CD8-positive, alpha-beta memory T cell (primary cell): ENCODE data around the gene CCDC78. TPM values are rescaled to one million over a fixed set of nuclear protein-coding genes. Genes with fewer than 3 reads are reported as not detected.
"Not testable (repeated sequence)": the region's sequence is repeated elsewhere in the genome, so short reads cannot be mapped to it uniquely, and the experiment has no call there.

Experiments
- CTCF ChIA-PET: fragments of 350-600 bp; sonication (Branson Sonifier 250); formaldehyde crosslinking; loops from one replicate; lab custom pipeline; 2021; ENCODE audit warnings: antibody characterized with exemption; lab: Charles Lee
- POLR2A ChIA-PET: fragments of 350-600 bp; sonication (Branson Sonifier 250); formaldehyde crosslinking; loops from one replicate; lab custom pipeline; 2021; ENCODE audit warnings: antibody characterized with exemption; lab: Charles Lee
- DNase-seq, 5 donors: peaks; one replicate each; pipeline versions ENCODE4 v3.0.0 to v3.0.0-alpha.2; 2020 to 2022; ENCODE audit warnings: mixed read lengths in 1 of 5
- H3K27ac ChIP-seq: one replicate; pipeline ENCODE4 v1.7.0; 2013; ENCODE audit warnings: low read depth, mild to moderate bottlenecking, low read length, moderate library complexity
- H3K27me3 ChIP-seq: 2 replicates; pipeline ENCODE4 v1.7.0; 2013; ENCODE audit warnings: low read length, mild to moderate bottlenecking; ENCODE audit not compliant: insufficient read depth, poor library complexity, severe bottlenecking
- H3K36me3 ChIP-seq: 2 replicates; pipeline ENCODE4 v1.7.0; 2013; ENCODE audit warnings: mild to moderate bottlenecking, low read length, moderate library complexity; ENCODE audit not compliant: insufficient read depth
- H3K4me1 ChIP-seq: 2 replicates; pipeline ENCODE4 v1.7.0; 2013; ENCODE audit warnings: mild to moderate bottlenecking, low read length, moderate library complexity; ENCODE audit not compliant: insufficient read depth
- H3K4me3 ChIP-seq: 2 replicates; pipeline ENCODE4 v1.7.0; 2013; ENCODE audit warnings: mild to moderate bottlenecking, low read length
- H3K9me3 ChIP-seq: 2 replicates; pipeline ENCODE4 v1.7.0; 2013; ENCODE audit warnings: mild to moderate bottlenecking, low read length
- H3K27ac Mint-ChIP-seq, 8 donors: one replicate each; pipeline ENCODE4 v1.8.0; 2020 to 2021; ENCODE audit warnings: mixed read lengths in 8 of 8, mild to moderate bottlenecking in 6 of 8, inconsistent platforms in 3 of 8, moderate library complexity in 3 of 8
- H3K27me3 Mint-ChIP-seq, 2 donors: one replicate each; pipeline ENCODE4 v1.8.0; 2020 to 2021; ENCODE audit warnings: mixed read lengths in 2 of 2, mild to moderate bottlenecking in 1 of 2, moderate library complexity in 1 of 2
- H3K36me3 Mint-ChIP-seq, 3 donors: one replicate each; pipeline ENCODE4 v1.8.0; 2020 to 2021; ENCODE audit warnings: mixed read lengths in 3 of 3, inconsistent platforms in 1 of 3, mild to moderate bottlenecking in 1 of 3
- H3K4me1 Mint-ChIP-seq, 3 donors: one replicate each; pipeline ENCODE4 v1.8.0; 2020 to 2021; ENCODE audit warnings: mixed read lengths in 3 of 3, inconsistent platforms in 1 of 3, mild to moderate bottlenecking in 1 of 3
- H3K4me3 Mint-ChIP-seq, 7 donors: one replicate each; pipeline ENCODE4 v1.8.0; 2020 to 2021; ENCODE audit warnings: mixed read lengths in 7 of 7, mild to moderate bottlenecking in 6 of 7, moderate library complexity in 4 of 7, inconsistent platforms in 2 of 7
- H3K9me3 Mint-ChIP-seq, 5 donors: one replicate each; pipeline ENCODE4 v1.8.0; 2020 to 2022; ENCODE audit warnings: mixed read lengths in 5 of 5, mild to moderate bottlenecking in 3 of 5, moderate library complexity in 2 of 5, inconsistent platforms in 1 of 5
- polyA plus RNA-seq: library from polyadenylated mRNA; unstranded; fragments of 300-500 nt; fragmentation: Illumina TruSeq; gene quantifications from one replicate; pipeline ENCODE4 v1.2.3, GENCODE V29; 2021
- total RNA-seq, 2 experiments: library from RNA; stranded (reverse); gene quantifications; one replicate each; pipeline ENCODE4 v1.2.3, GENCODE V29; 2021

CCDC78 gene
- total and polyA plus RNA-seq, 3 experiments from 2014 or later = 0.53 to 9.9 (median 9.8) TPM

GRCh38 chr16:756428-756827 is 30.2 kb upstream of the CCDC78 start:
- POLR2A ChIA-PET = no interaction called here
- peaks cover 0 to 2% (median 0%) of the 10 kb centered on the region in 3 donors for H3K36me3 Mint-ChIP-seq
- H3K4me3 Mint-ChIP-seq = no peak overlapping the region
- H3K4me3 ChIP-seq = no peak overlapping the region
- no peak overlapping the region for H3K27ac ChIP-seq
- no peaks in the 10 kb centered on the region for H3K27me3 ChIP-seq
- CTCF ChIA-PET = interaction anchor here (1.0 kb wide), 1 partner anchor 15 kb away, joined by 3 read pairs; the partner anchor contains the start of gene CIAO3
- H3K9me3 ChIP-seq = no peaks in the 10 kb centered on the region
- no peak for DNase-seq
- H3K4me1 Mint-ChIP-seq = peaks cover 0 to 3% (median 2%) of the 10 kb centered on the region in 3 donors
- H3K4me1 ChIP-seq = no peaks in the 10 kb centered on the region
- no peak overlapping the region for H3K27ac Mint-ChIP-seq
- H3K27me3 Mint-ChIP-seq = peaks cover 6 to 7% of the 10 kb centered on the region in 2 donors
- no peaks in the 10 kb centered on the region for H3K36me3 ChIP-seq
- peaks cover 0 to 3% (median 0%) of the 10 kb centered on the region in 5 donors for H3K9me3 Mint-ChIP-seq

DNA sequence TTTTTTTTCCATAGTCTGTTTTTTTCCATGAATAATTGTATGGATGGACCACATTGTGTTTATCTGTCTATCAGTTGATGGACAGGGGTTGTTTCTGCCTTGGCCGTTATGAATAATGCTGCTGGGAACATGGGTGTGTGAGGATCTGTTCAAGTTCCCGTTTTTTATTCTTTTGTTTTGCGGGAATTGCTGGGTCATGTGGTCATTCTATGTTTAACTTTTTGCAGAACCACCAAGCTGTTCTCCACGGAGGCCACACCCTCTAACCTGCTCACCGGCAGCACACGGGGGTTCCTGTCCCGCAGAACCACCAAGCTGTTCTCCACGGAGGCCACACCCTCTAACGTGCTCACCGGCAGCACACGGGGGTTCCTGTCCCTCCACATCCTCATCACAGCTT is 28.4 kb upstream of the CCDC78 start:
- no peak for DNase-seq
- POLR2A ChIA-PET = no interaction called here
- Mint-ChIP-seq H3K4me3 (no peak overlapping the region), H3K4me1 (peaks cover 0 to 3% (median 2%) of the 10 kb centered on the region in 3 donors), H3K27ac (no peak overlapping the region), H3K27me3 (peaks cover 6 to 7% of the 10 kb centered on the region in 2 donors), H3K9me3 (peaks cover 0 to 3% (median 0%) of the 10 kb centered on the region in 5 donors), H3K36me3 (peaks cover 0 to 2% (median 0%) of the 10 kb centered on the region in 3 donors)
- Histone ChIP-seq H3K4me3 (no peak overlapping the region), H3K36me3 (no peaks in the 10 kb centered on the region), H3K27ac (no peak overlapping the region), H3K27me3 (no peaks in the 10 kb centered on the region), H3K4me1 (no peaks in the 10 kb centered on the region), H3K9me3 (no peaks in the 10 kb centered on the region)
- CTCF ChIA-PET = no interaction called here

DNA sequence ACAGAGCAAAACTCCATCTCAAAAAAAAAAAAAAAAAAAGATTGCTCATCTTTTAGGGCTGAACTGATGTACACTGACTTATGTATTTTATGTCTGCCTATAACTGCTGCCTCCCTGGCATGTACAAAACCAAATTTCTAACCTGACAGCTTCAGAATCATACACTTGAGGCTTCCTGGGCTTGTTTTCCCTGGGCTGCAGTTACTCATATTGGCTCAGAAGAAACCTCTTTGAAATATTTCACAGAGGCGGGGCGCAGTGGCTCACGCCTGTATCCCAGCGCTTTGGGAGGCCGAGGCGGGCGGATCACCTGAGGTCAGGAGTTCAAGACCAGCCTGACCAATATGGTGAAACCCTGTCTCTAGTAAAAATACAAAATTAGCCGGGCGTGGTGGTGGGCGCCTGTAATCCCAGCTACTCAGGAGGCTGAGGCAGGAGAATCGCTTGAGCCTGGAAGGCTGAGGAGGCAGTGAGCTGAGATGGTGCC is 27.9 kb upstream of the CCDC78 start:
- CTCF ChIA-PET, H3K4me1 ChIP-seq, H3K4me3 ChIP-seq, DNase-seq, H3K4me1 Mint-ChIP-seq, H3K4me3 Mint-ChIP-seq, H3K9me3 ChIP-seq, H3K27me3 ChIP-seq, H3K36me3 ChIP-seq, H3K27me3 Mint-ChIP-seq, H3K27ac ChIP-seq, POLR2A ChIA-PET, H3K9me3 Mint-ChIP-seq, H3K27ac Mint-ChIP-seq, H3K36me3 Mint-ChIP-seq: not testable (repeated sequence)

GRCh38 chr16:752007-752312 is 25.7 kb upstream of the CCDC78 start:
- peaks cover 0 to 3% (median 2%) of the 10 kb centered on the region in 3 donors for H3K4me1 Mint-ChIP-seq
- CTCF ChIA-PET = interaction anchor here (1.3 to 1.8 kb wide), 2 partner anchors 25 to 34 kb away, joined by 3 to 5 read pairs; no protein-coding TSS in a partner anchor
- no peaks in the 10 kb centered on the region for H3K36me3 Mint-ChIP-seq
- peaks cover 0 to 4% of the 10 kb centered on the region in 2 donors for H3K27me3 Mint-ChIP-seq
- no peaks in the 10 kb centered on the region for H3K4me1 ChIP-seq
- DNase-seq = no peak
- H3K9me3 ChIP-seq = no peaks in the 10 kb centered on the region
- H3K4me3 ChIP-seq = no peak overlapping the region
- H3K36me3 ChIP-seq = no peaks in the 10 kb centered on the region
- no peaks in the 10 kb centered on the region for H3K27me3 ChIP-seq
- POLR2A ChIA-PET = interaction anchor here (0.6 kb wide), 1 partner anchor 1130 kb away, joined by 3 read pairs; no protein-coding TSS in a partner anchor
- H3K27ac ChIP-seq = no peak overlapping the region
- H3K4me3 Mint-ChIP-seq = no peak overlapping the region
- peaks cover 0 to 3% (median 0%) of the 10 kb centered on the region in 5 donors for H3K9me3 Mint-ChIP-seq
- no peak overlapping the region for H3K27ac Mint-ChIP-seq

- Histone ChIP-seq H3K27ac (no peak overlapping the region), H3K4me3 (no peak overlapping the region), H3K4me1 (no peaks in the 10 kb centered on the region), H3K27me3 (no peaks in the 10 kb centered on the region), H3K36me3 (no peaks in the 10 kb centered on the region), H3K9me3 (no peaks in the 10 kb centered on the region)
- peaks cover 0 to 3% of the 10 kb centered on the region in 2 donors for H3K27me3 Mint-ChIP-seq
- DNase-seq = no peak
- H3K36me3 Mint-ChIP-seq = no peaks in the 10 kb centered on the region
- H3K4me3 Mint-ChIP-seq = no peak overlapping the region
- peaks cover 0 to 3% (median 2%) of the 10 kb centered on the region in 3 donors for H3K4me1 Mint-ChIP-seq
- no peak overlapping the region for H3K27ac Mint-ChIP-seq
- ChIA-PET CTCF (interaction anchor here (1.3 to 1.8 kb wide), 2 partner anchors 26 to 34 kb away, joined by 3 to 5 read pairs; no protein-coding TSS in a partner anchor), POLR2A (no interaction called here)
- H3K9me3 Mint-ChIP-seq = peaks cover 0 to under 1% (median 0%) of the 10 kb centered on the region in 5 donors
Measured at GRCh38 chr16:751152-752006, 25.1 kb upstream of the CCDC78 start.

DNA sequence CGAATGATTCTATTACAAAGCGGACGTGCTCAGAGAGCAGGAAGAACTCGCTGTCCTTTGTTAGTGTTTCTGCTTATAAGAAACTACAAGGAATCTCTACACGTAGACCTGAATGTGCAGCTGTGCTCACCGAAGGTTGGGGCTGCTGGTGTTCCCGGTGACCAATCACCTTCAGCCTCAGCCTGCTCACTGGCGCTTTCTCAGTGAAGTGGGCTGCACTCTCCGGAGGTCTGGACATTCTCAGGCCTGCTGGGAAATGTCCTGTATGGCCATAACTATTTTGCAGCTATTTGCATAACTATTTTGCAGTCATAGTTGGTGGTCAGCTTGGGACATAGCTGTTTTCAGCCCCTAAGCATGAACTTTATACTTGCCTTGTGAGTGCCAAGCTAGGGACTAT is 24.2 kb upstream of the CCDC78 start:
- Mint-ChIP-seq H3K27ac (no peak overlapping the region), H3K4me3 (no peak overlapping the region), H3K27me3 (peaks cover 0 to 3% of the 10 kb centered on the region in 2 donors), H3K9me3 (no peaks in the 10 kb centered on the region), H3K4me1 (peaks cover 0 to 3% (median 2%) of the 10 kb centered on the region in 3 donors), H3K36me3 (no peaks in the 10 kb centered on the region)
- Histone ChIP-seq H3K9me3 (no peaks in the 10 kb centered on the region), H3K4me3 (no peak overlapping the region), H3K4me1 (no peaks in the 10 kb centered on the region), H3K27me3 (no peaks in the 10 kb centered on the region), H3K36me3 (no peaks in the 10 kb centered on the region), H3K27ac (no peak overlapping the region)
- no peak for DNase-seq
- ChIA-PET POLR2A (no interaction called here), CTCF (interaction anchor here (1.8 to 2.0 kb wide), 2 partner anchors 9 to 35 kb away, joined by 5 to 7 read pairs; partner anchors contain the start of gene CIAO3)

DNA sequence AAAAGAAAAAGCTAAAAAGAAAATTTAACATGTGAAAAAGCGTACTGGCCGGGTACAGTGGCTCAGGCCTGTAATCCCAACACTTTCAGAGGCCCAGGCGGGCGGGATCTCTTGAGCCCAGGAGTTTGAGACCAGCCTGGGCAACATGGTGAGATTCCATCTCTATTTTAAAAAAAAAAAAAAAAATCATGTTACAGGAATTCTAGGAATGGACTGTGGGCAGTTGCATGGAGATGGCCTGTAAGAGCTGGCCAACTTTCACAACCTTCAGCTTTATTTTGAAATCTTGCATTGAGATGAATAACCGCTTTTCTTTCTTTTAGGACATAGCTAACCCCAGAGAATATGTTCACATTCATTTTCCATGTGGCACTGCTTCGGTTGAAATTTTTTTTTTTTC is 22.8 kb upstream of the CCDC78 start:
- Mint-ChIP-seq H3K4me3 (no peak overlapping the region), H3K36me3 (no peaks in the 10 kb centered on the region), H3K27me3 (peaks cover 0 to 3% of the 10 kb centered on the region in 2 donors), H3K9me3 (no peaks in the 10 kb centered on the region), H3K27ac (no peak overlapping the region), H3K4me1 (no peaks in the 10 kb centered on the region)
- ChIA-PET CTCF (interaction anchor here (0.7 to 2.0 kb wide), 2 partner anchors 8 to 37 kb away, joined by 3 to 7 read pairs; partner anchors contain the start of gene CIAO3), POLR2A (no interaction called here)
- no peaks in the 10 kb centered on the region for H3K36me3 ChIP-seq
- H3K27me3 ChIP-seq = no peaks in the 10 kb centered on the region
- H3K4me1 ChIP-seq = no peaks in the 10 kb centered on the region
- no peak overlapping the region for H3K4me3 ChIP-seq
- DNase-seq = no peak
- no peaks in the 10 kb centered on the region for H3K9me3 ChIP-seq
- H3K27ac ChIP-seq = no peak overlapping the region
